IPS DF 4.7 (cell line): Measurements from ENCODE around the gene PSMB9.

Experiments
- DNase-seq: peaks from one replicate; pipeline ENCODE4 v3.0.0-alpha.2; 2013; ENCODE audit warnings: low spot score; ENCODE audit errors: extremely low read depth

The PSMB9 gene

GRCh38 chr6:32839356-32839755 lies 14.6 kb upstream of the PSMB9 start:
- no peak for DNase-seq

GRCh38 chr6:32840604-32841246 lies 13.3 kb upstream of the PSMB9 start:
- DNase-seq = no peak

- DNase-seq = no peak
Measured at GRCh38 chr6:32842021-32842650, 11.9 kb upstream of the PSMB9 start.

GRCh38 chr6:32842690-32843089 lies 11.3 kb upstream of the PSMB9 start:
- DNase-seq = no peak

- no peak for DNase-seq
Measured at GRCh38 chr6:32843331-32843978, 10.5 kb upstream of the PSMB9 start.

GRCh38 chr6:32843979-32844838 lies 9.8 kb upstream of the PSMB9 start, which contains the start of gene PSMB8:
Gene PSMB8, minus strand, starts transcription at chr6:32844047. Its CDS starts 51 bp downstream, at chr6:32843996.
- DNase-seq = peak; percentile 95

GRCh38 chr6:32844839-32845383 lies 9.1 kb upstream of the PSMB9 start:
- no peak for DNase-seq

GRCh38 chr6:32845384-32845884 lies 8.6 kb upstream of the PSMB9 start:
- no peak for DNase-seq

- no peak for DNase-seq
Measured at GRCh38 chr6:32847004-32847403, 7.0 kb upstream of the PSMB9 start.

- no peak for DNase-seq
Measured at GRCh38 chr6:32847795-32848194, 6.2 kb upstream of the PSMB9 start.

- DNase-seq = no peak
Measured at GRCh38 chr6:32849126-32849525, 4.9 kb upstream of the PSMB9 start.

- DNase-seq = no peak
Measured at GRCh38 chr6:32851025-32851424, 3.0 kb upstream of the PSMB9 start.

- DNase-seq = no peak
Measured at GRCh38 chr6:32852018-32852843, 1.8 kb upstream of the PSMB9 start.

GRCh38 chr6:32852844-32853540 lies 1.0 kb upstream of the PSMB9 start:
- DNase-seq = no peak

- DNase-seq = no peak
Measured at GRCh38 chr6:32854376-32855178, 585 bp downstream of the PSMB9 start.

GRCh38 chr6:32855467-32856174 lies 1.6 kb downstream of the PSMB9 start:
- no peak for DNase-seq

GRCh38 chr6:32857156-32857891 lies 3.3 kb downstream of the PSMB9 start:
- DNase-seq = no peak

- DNase-seq = no peak
Measured at GRCh38 chr6:32858194-32858593, 4.2 kb downstream of the PSMB9 start.
